Measurements from ENCODE around the gene SLC2A1. TPM values are rescaled to one million over a fixed set of nuclear protein-coding genes. Genes with fewer than 3 reads are reported as not detected.

SLC2A1 gene
- total RNA-seq, 1 experiment from 2014 or later, result 422 TPM

- peaks cover 20% of the 10 kb centered on the region for H3K36me3 Mint-ChIP-seq (ENCODE audit: insufficient read depth, unreplicated experiment)
- no peak for DNase-seq
- intact Hi-C loops (cut with micrococcal nuclease; ENCODE audit: unreplicated experiment), result no loop called here
- peaks cover 37% of the 10 kb centered on the region for H3K4me1 Mint-ChIP-seq (ENCODE audit: low read depth, unreplicated experiment)
- no peak overlapping the region for H3K4me3 Mint-ChIP-seq (ENCODE audit: unreplicated experiment)
- H3K9me3 ChIP-seq, result no peaks in the 10 kb centered on the region
- ChIA-PET POLR2A (no interaction called here), CTCF (interaction anchor here (0.5 kb wide), 1 partner anchor 12 kb away, joined by 4 read pairs; no protein-coding TSS in a partner anchor)
- peaks cover 72% of the 10 kb centered on the region for H3K4me1 ChIP-seq
- no peaks in the 10 kb centered on the region for H3K27me3 ChIP-seq (replicated peaks; ENCODE audit: control insufficient read depth, insufficient read depth, low read length)
- H3K27ac Mint-ChIP-seq (ENCODE audit: unreplicated experiment), result peak overlapping the region; percentile 38
- no peaks in the 10 kb centered on the region for H3K9me3 Mint-ChIP-seq (ENCODE audit: unreplicated experiment)
- H3K36me3 ChIP-seq (ENCODE audit: control insufficient read depth, insufficient read depth, low read length), result no peaks in the 10 kb centered on the region
- H3K27me3 Mint-ChIP-seq (ENCODE audit: insufficient read depth, unreplicated experiment), result no peaks in the 10 kb centered on the region
- H3K4me3 ChIP-seq (ENCODE audit: low read depth, low read length), result no peak overlapping the region
- BruUV-seq (replicated peaks), result no TSS peak
- TF ChIP-seq, protein P1, sequence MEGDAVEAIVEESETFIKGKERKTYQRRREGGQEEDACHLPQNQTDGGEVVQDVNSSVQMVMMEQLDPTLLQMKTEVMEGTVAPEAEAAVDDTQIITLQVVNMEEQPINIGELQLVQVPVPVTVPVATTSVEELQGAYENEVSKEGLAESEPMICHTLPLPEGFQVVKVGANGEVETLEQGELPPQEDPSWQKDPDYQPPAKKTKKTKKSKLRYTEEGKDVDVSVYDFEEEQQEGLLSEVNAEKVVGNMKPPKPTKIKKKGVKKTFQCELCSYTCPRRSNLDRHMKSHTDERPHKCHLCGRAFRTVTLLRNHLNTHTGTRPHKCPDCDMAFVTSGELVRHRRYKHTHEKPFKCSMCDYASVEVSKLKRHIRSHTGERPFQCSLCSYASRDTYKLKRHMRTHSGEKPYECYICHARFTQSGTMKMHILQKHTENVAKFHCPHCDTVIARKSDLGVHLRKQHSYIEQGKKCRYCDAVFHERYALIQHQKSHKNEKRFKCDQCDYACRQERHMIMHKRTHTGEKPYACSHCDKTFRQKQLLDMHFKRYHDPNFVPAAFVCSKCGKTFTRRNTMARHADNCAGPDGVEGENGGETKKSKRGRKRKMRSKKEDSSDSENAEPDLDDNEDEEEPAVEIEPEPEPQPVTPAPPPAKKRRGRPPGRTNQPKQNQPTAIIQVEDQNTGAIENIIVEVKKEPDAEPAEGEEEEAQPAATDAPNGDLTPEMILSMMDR (IDR thresholded peaks at IDR 0.05; ENCODE audit: insufficient read depth in 1 of 2, low read depth in 1 of 2, low read length in 1 of 2, severe bottlenecking in 1 of 2, unreplicated experiment in 1 of 2), result no peak
Observed at GRCh38 chr1:42964044-42964812, 5.6 kb upstream of the SLC2A1 start.

DNA sequence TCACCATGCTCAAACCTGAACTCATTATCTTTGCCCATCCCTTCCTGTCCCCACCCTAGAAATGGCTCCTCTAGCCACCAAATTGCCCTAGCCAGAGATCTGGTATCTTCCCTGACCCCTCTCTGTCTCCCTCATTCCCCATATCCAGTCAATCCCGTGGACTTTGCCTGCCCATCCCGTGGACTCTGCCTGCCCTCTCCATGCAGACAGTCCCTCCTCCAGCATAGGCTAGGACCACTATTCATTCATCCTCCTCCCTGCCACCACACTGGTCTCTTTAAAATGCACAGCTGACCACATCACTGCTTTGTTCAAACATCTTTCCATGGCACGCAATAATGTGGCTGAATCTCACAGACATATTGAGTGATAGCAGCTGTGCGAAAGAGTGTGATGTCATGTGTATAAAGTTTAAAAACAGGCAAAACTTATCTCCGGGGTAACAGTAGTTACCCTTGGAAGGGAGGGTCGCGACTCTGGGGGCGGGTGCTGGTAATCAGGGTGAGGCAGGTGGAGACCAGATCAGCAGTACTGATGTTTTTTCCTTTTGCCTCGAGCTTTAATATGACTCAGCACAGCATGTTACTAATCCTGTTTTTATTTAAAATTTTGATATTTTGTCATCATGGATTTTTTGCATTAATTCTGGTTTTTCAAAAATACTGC is 4.8 kb upstream of the SLC2A1 start:
- TF ChIP-seq, protein P1 (IDR thresholded peaks at IDR 0.05; ENCODE audit: insufficient read depth in 1 of 2, low read depth in 1 of 2, low read length in 1 of 2, severe bottlenecking in 1 of 2, unreplicated experiment in 1 of 2), result no peak
- no peak for DNase-seq
- intact Hi-C loops (cut with micrococcal nuclease; ENCODE audit: unreplicated experiment), result no loop called here
- no TSS peak for BruUV-seq (replicated peaks)
- H3K4me1 ChIP-seq, result peaks cover 72% of the 10 kb centered on the region
- ChIA-PET CTCF (interaction anchor here (0.5 to 2.0 kb wide), 2 partner anchors 13 to 110 kb away, joined by 4 to 19 read pairs; no protein-coding TSS in a partner anchor), POLR2A (no interaction called here)
- no peaks in the 10 kb centered on the region for H3K36me3 ChIP-seq (ENCODE audit: control insufficient read depth, insufficient read depth, low read length)
- no peaks in the 10 kb centered on the region for H3K9me3 Mint-ChIP-seq (ENCODE audit: unreplicated experiment)
- no peaks in the 10 kb centered on the region for H3K9me3 ChIP-seq
- peak overlapping the region; percentile 39 for H3K4me3 Mint-ChIP-seq (ENCODE audit: unreplicated experiment)
- H3K27me3 Mint-ChIP-seq (ENCODE audit: insufficient read depth, unreplicated experiment), result no peaks in the 10 kb centered on the region
- H3K27me3 ChIP-seq (replicated peaks; ENCODE audit: control insufficient read depth, insufficient read depth, low read length), result no peaks in the 10 kb centered on the region
- H3K27ac Mint-ChIP-seq (ENCODE audit: unreplicated experiment), result peak overlapping the region; percentile 38
- peaks cover 25% of the 10 kb centered on the region for H3K36me3 Mint-ChIP-seq (ENCODE audit: insufficient read depth, unreplicated experiment)
- H3K4me1 Mint-ChIP-seq (ENCODE audit: low read depth, unreplicated experiment), result peaks cover 37% of the 10 kb centered on the region
- no peak overlapping the region for H3K4me3 ChIP-seq (ENCODE audit: low read depth, low read length)

DNA sequence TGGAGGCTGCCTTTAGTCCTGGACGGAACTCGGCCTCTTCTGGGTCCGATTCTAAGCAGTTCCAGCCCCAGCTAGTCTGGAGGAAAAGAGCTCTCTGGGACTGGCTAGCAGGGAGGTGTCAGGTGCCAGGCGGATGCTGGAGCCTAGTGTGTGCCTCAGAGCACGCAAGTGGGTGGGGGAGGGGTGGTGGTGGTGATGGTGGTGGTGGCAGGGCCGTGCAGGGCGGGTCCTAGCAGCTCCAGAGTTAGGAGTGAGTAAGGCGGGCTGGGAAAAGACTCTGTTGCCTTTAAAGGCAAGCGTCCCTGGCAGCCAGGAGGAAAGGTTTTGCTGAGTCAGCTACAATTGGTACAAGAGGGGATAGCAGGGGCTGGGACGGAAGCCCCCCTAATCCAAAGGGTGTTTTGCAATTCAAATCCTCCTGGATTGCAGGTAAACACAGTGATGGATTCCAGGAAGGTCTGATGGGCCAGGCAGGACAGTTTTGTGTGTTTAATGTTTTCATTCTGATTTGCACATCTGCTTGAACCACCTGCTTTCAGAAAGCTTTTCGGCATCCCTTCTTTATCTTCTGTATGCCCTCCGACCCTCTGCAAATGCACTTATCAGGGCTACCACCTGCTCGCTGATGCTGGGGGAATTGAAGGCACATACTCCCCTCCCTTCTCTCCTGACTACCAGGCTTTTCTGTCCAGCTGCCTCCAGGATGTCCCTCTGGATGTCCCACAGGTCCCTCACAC is 4.1 kb upstream of the SLC2A1 start:
- DNase-seq, result peak; percentile 52 to 67
- peaks cover 72% of the 10 kb centered on the region for H3K4me1 ChIP-seq
- no peaks in the 10 kb centered on the region for H3K27me3 ChIP-seq (replicated peaks; ENCODE audit: control insufficient read depth, insufficient read depth, low read length)
- Mint-ChIP-seq H3K9me3 (ENCODE audit: unreplicated experiment) (no peaks in the 10 kb centered on the region), H3K27ac (ENCODE audit: unreplicated experiment) (peak overlapping the region; percentile 38), H3K4me3 (ENCODE audit: unreplicated experiment) (peak overlapping the region; percentile 39), H3K4me1 (ENCODE audit: low read depth, unreplicated experiment) (peaks cover 37% of the 10 kb centered on the region), H3K36me3 (ENCODE audit: insufficient read depth, unreplicated experiment) (peaks cover 27% of the 10 kb centered on the region), H3K27me3 (ENCODE audit: insufficient read depth, unreplicated experiment) (no peaks in the 10 kb centered on the region)
- CTCF ChIA-PET, result interaction anchor here (1.2 to 2.0 kb wide), 2 partner anchors 49 to 111 kb away, joined by 4 to 19 read pairs; no protein-coding TSS in a partner anchor
- no peak overlapping the region for H3K4me3 ChIP-seq (ENCODE audit: low read depth, low read length)
- intact Hi-C loops (cut with micrococcal nuclease; ENCODE audit: unreplicated experiment), result no loop called here
- H3K9me3 ChIP-seq, result no peaks in the 10 kb centered on the region
- no peaks in the 10 kb centered on the region for H3K36me3 ChIP-seq (ENCODE audit: control insufficient read depth, insufficient read depth, low read length)
- no TSS peak for BruUV-seq (replicated peaks)
- POLR2A ChIA-PET, result interaction anchor here (1.6 kb wide), 1 partner anchor 45 kb away, joined by 10 read pairs; no protein-coding TSS in a partner anchor
- TF ChIP-seq, protein P1 (IDR thresholded peaks at IDR 0.05; ENCODE audit: insufficient read depth in 1 of 2, low read depth in 1 of 2, low read length in 1 of 2, severe bottlenecking in 1 of 2, unreplicated experiment in 1 of 2), result no peak

Data from Caco-2 (cell line).